Measurements from ENCODE around the gene GAR1. TPM values are rescaled to one million over a fixed set of nuclear protein-coding genes. Genes with fewer than 3 reads are reported as not detected.
"Not testable (repeated sequence)": the region's sequence is repeated elsewhere in the genome, so short reads cannot be mapped to it uniquely, and the experiment has no call there.

GAR1 gene
- polyA plus RNA-seq, 2 of the 4 experiments (the other 2 are of a cell fraction): 44.1 to 69.6 TPM

GRCh38 chr4:109847896-109848442 is 32.4 kb downstream of the GAR1 start, which contains the start of gene LRIT3:
TSS of gene LRIT3 (plus strand) at chr4:109848107. CDS start at chr4:109848202, 95 bp downstream.
- CTCF ChIA-PET: no interaction called here
- TF ChIP-seq RNF2 (IDR thresholded peaks at IDR 0.05; ENCODE audit: borderline replicate concordance, low read depth): no peak
- no peak for FAIRE-seq
- no peak within 1 kb of the TSS for H3K27ac ChIP-seq
- no peaks in the 10 kb centered on the region for H3K4me1 ChIP-seq
- POLR2A ChIA-PET: no interaction called here
- WGBS (ENCODE audit: missing lambda C conversion rate): 65% methylated on average over 5 of the region's 5 CpGs
- no peak for DNase-seq (ENCODE audit: low read depth in 1 of 2, low spot score in 1 of 2)
- no peaks in the 10 kb centered on the region for H3K9me3 ChIP-seq
- H3K4me2 ChIP-seq: no peak within 1 kb of the TSS
- ATAC-seq: no peak
- no peak within 1 kb of the TSS for H3K4me3 ChIP-seq

- ChIA-PET POLR2A (no interaction called here), CTCF (no interaction called here)
- H3K4me2 ChIP-seq: no peak overlapping the region
- no peak for FAIRE-seq
- no peaks in the 10 kb centered on the region for H3K9me3 ChIP-seq
- 49% methylated on average over 2 of the region's 2 CpGs for WGBS (ENCODE audit: missing lambda C conversion rate)
- H3K4me3 ChIP-seq: no peak overlapping the region
- no peak for DNase-seq (ENCODE audit: low read depth in 1 of 2, low spot score in 1 of 2)
- no peak for ATAC-seq
- H3K4me1 ChIP-seq: no peaks in the 10 kb centered on the region
- no peak for TF ChIP-seq JUNB (IDR thresholded peaks at IDR 0.05)
- TF ChIP-seq EHF (CRISPR knock-in tag; IDR thresholded peaks at IDR 0.05): no peak
- no peak overlapping the region for H3K27ac ChIP-seq
Observed at GRCh38 chr4:109848501-109848900, 32.9 kb downstream of the GAR1 start.

DNA sequence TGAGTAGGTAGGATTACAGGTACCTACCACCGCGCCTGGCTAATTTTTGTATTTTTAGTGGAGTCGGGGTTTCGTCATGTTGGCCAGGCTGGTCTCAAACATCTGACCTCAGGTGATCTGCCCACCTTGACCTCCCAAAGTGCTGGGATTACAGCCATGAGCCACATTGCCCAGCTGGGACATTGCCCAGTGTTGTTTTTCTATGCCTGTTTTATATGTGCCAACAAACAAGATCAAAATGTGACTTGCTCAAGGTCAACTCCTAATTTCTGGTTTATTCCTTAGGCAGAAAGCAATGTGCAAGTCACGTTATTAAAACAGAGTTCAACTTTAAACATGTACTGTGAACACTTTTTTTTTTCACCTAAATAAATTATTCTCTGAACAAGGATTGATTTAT is 35.0 kb downstream of the GAR1 start:
- TF ChIP-seq MYC (IDR thresholded peaks at IDR 0.05; ENCODE audit: borderline replicate concordance, low read length) (no peak), FOXS1 (CRISPR knock-in tag; IDR thresholded peaks at IDR 0.05) (no peak), ZFP36 (IDR thresholded peaks at IDR 0.05; ENCODE audit: borderline replicate concordance, partially characterized antibody) (no peak), ESRRA (IDR thresholded peaks at IDR 0.05; ENCODE audit: borderline replicate concordance, low read length) (no peak), TFCP2L1 (CRISPR knock-in tag; IDR thresholded peaks at IDR 0.05) (no peak), HDAC2 (IDR thresholded peaks at IDR 0.05) (no peak), NR3C1 (IDR thresholded peaks at IDR 0.05) (no peak), BCL3 (IDR thresholded peaks at IDR 0.05) (no peak), JUN (IDR thresholded peaks at IDR 0.05) (no peak), KDM5A (IDR thresholded peaks at IDR 0.05) (no peak), SREBF2 (IDR thresholded peaks at IDR 0.05) (no peak), NFE2L2 (conservative IDR thresholded peaks at IDR 0.05; ENCODE audit: low read length) (no peak), ZNF302 (CRISPR knock-in tag; IDR thresholded peaks at IDR 0.05) (no peak), SMC3 (IDR thresholded peaks at IDR 0.05) (no peak), RFX5 (IDR thresholded peaks at IDR 0.05) (no peak)
- TF ChIP-seq, protein P1, sequence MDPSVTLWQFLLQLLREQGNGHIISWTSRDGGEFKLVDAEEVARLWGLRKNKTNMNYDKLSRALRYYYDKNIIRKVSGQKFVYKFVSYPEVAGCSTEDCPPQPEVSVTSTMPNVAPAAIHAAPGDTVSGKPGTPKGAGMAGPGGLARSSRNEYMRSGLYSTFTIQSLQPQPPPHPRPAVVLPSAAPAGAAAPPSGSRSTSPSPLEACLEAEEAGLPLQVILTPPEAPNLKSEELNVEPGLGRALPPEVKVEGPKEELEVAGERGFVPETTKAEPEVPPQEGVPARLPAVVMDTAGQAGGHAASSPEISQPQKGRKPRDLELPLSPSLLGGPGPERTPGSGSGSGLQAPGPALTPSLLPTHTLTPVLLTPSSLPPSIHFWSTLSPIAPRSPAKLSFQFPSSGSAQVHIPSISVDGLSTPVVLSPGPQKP (IDR thresholded peaks at IDR 0.05; ENCODE audit: low read depth, low read length): no peak
- ChIA-PET CTCF (no interaction called here), POLR2A (no interaction called here)
- no peak overlapping the region for H3K4me3 ChIP-seq
- WGBS (ENCODE audit: missing lambda C conversion rate): 60% methylated on average over 5 of the region's 5 CpGs
- no peaks in the 10 kb centered on the region for H3K9me3 ChIP-seq
- ATAC-seq (no peak), FAIRE-seq (no peak), DNase-seq (ENCODE audit: low read depth in 1 of 2, low spot score in 1 of 2) (no peak)
- no peak overlapping the region for H3K27ac ChIP-seq
- no peak overlapping the region for H3K4me2 ChIP-seq
- no peaks in the 10 kb centered on the region for H3K4me1 ChIP-seq

DNA sequence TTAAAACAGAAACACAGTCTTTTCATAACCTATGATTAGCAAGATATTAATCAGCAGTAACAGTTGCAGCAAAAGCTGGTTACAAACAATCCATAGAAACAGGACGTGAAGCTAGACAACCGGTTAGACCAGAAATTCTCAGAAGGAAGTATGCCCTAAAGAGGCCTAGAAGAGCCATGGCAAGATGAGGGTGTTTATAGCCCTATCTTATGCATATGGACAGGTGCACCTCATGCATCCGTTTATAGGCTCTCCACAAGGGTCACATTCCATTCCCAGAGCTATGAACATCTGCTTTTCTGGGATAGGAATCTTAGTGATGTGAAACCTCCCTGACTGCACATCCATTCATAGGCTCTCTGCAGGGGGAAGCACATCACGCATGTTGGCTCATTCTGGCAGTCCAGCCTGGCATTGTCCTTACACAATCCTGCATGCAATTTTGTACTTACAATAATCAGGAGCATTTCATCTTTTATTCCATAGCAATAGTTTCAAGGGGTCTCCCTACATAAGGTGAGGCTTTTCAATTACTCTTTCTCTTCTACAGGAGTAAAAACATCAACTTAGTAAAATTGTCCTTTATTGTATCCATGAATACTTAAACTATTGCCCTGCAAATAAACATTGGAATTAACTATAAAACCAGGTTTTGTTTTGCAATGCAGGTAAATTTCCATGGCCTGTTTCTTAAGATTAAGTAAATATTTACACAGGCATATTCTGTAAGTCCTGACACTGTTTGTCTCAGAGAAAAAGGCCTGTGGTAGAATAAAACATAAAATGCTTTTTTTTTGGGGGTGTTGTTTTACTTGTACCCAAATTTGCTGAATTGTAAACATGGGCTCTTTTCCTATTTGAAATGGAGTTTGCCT is 44.1 kb downstream of the GAR1 start:
- H3K27ac ChIP-seq; ATAC-seq; FAIRE-seq; H3K4me3 ChIP-seq; H3K9me3 ChIP-seq; CTCF ChIA-PET; POLR2A ChIA-PET; DNase-seq (ENCODE audit: low read depth in 1 of 2, low spot score in 1 of 2); H3K4me2 ChIP-seq; H3K4me1 ChIP-seq: not testable (repeated sequence)
- 52% methylated on average over 4 of the region's 4 CpGs for WGBS (ENCODE audit: missing lambda C conversion rate)

Data from A549 (cell line).